Peyer's patch (tissue), 4 donors: ENCODE data around the gene EVL. TPM values are rescaled to one million over a fixed set of nuclear protein-coding genes. Genes with fewer than 3 reads are reported as not detected.

Experiments
- DNase-seq, 3 donors: peaks; one replicate each; pipeline ENCODE4 v3.0.0-alpha.2; 2017 to 2019
- H3K27ac ChIP-seq, 4 donors: fragments of 200-600 bp; sonication (generic); one replicate each; pipeline ENCODE4 v1.5.1; 2016 to 2019
- H3K27me3 ChIP-seq, 2 donors: fragments of 200-600 bp; sonication (generic); one replicate each; pipeline ENCODE4 v1.5.1; 2019
- H3K36me3 ChIP-seq, 3 donors: fragments of 200-600 bp; sonication (generic); one replicate each; pipeline ENCODE4 v1.5.1; 2016 to 2019
- H3K4me1 ChIP-seq, 4 donors: fragments of 200-600 bp; sonication (generic); one replicate each; pipeline ENCODE4 v1.5.1; 2016 to 2019
- H3K4me3 ChIP-seq, 4 donors: fragments of 200-600 bp; sonication (generic); 1 replicate in 3 of 4; 2 replicates in 1 of 4; pipeline ENCODE4 v1.5.1; 2016 to 2019; ENCODE audit warnings: mild to moderate bottlenecking in 1 of 4
- H3K9me3 ChIP-seq, 4 donors: fragments of 200-600 bp; sonication (generic); one replicate each; pipeline ENCODE4 v1.5.1; 2016 to 2019; ENCODE audit warnings: mild to moderate bottlenecking in 1 of 4
- CTCF ChIP-seq, 6 experiments: fragments of 450-650 bp in 4 of 6; fragments of 200-600 bp in 2 of 6; sonication (generic) in 1 of 6; IDR thresholded peaks; one replicate each; pipeline ENCODE4 v1.5.1; 2017 to 2019; ENCODE audit warnings: antibody characterized with exemption in 6 of 6, mild to moderate bottlenecking in 3 of 6, moderate library complexity in 1 of 6
- POLR2A ChIP-seq, 2 donors: fragments of 450-650 bp; IDR thresholded peaks; one replicate each; pipeline ENCODE4 v1.5.1; 2017; ENCODE audit warnings: antibody characterized with exemption in 2 of 2, mild to moderate bottlenecking in 2 of 2, moderate library complexity in 2 of 2
- total RNA-seq, 4 donors: library from RNA; depleted of rRNA; stranded (reverse); fragments of >200 nt; gene quantifications; one replicate each; pipeline ENCODE4 v1.1.0, GENCODE V29; 2016

Gene EVL
- total RNA-seq, 4 donors from 2014 or later, result 44.9 to 409 (median 110) TPM

GRCh38 chr14:100098171-100098570 is 32.9 kb downstream of the EVL start:
- Histone ChIP-seq H3K4me1 (peaks cover 0 to 10% (median 0%) of the 10 kb centered on the region in 4 donors), H3K27me3 (no peaks in the 10 kb centered on the region), H3K4me3 (no peak overlapping the region), H3K9me3 (no peaks in the 10 kb centered on the region), H3K27ac (no peak overlapping the region), H3K36me3 (peaks cover 0 to 11% (median 0%) of the 10 kb centered on the region in 3 donors)
- TF ChIP-seq POLR2A (IDR thresholded peaks at IDR 0.05) (no peak), CTCF (IDR thresholded peaks at IDR 0.05) (no peak)
- DNase-seq, result no peak

GRCh38 chr14:100100032-100100703 is 34.9 kb downstream of the EVL start:
- no peak overlapping the region for H3K4me3 ChIP-seq
- DNase-seq, result peak in 1 of 3 donors; percentile 26
- no peak for TF ChIP-seq CTCF (IDR thresholded peaks at IDR 0.05)
- no peak for TF ChIP-seq POLR2A (IDR thresholded peaks at IDR 0.05)

GRCh38 chr14:100102156-100102785 is 37.0 kb downstream of the EVL start:
- peak overlapping the region in 3 of 4 donors; percentile 42 to 56 (median 42) for H3K27ac ChIP-seq
- no peaks in the 10 kb centered on the region for H3K27me3 ChIP-seq

More at GRCh38 chr14:100100032-100100703, 34.9 kb downstream of the EVL start:
- H3K4me1 ChIP-seq, result peaks cover 0 to 21% (median 3%) of the 10 kb centered on the region in 4 donors
- no peaks in the 10 kb centered on the region for H3K9me3 ChIP-seq
- peaks cover 0 to 11% (median 0%) of the 10 kb centered on the region in 3 donors for H3K36me3 ChIP-seq
- no peaks in the 10 kb centered on the region for H3K27me3 ChIP-seq
- no peak overlapping the region for H3K27ac ChIP-seq

GRCh38 chr14:100103250-100104005 is 38.2 kb downstream of the EVL start:
- Histone ChIP-seq H3K9me3 (no peaks in the 10 kb centered on the region), H3K27ac (peak overlapping the region; percentile 3 to 72 (median 47)), H3K36me3 (no peaks in the 10 kb centered on the region), H3K27me3 (no peaks in the 10 kb centered on the region), H3K4me1 (peaks cover 0 to 46% (median 5%) of the 10 kb centered on the region in 4 donors), H3K4me3 (no peak overlapping the region)
- TF ChIP-seq POLR2A (IDR thresholded peaks at IDR 0.05), result no peak
- no peak for TF ChIP-seq CTCF (IDR thresholded peaks at IDR 0.05)
- peak in 1 of 3 donors; percentile 46 for DNase-seq

More at GRCh38 chr14:100102156-100102785, 37.0 kb downstream of the EVL start:
- no peak for TF ChIP-seq POLR2A (IDR thresholded peaks at IDR 0.05)
- TF ChIP-seq CTCF (IDR thresholded peaks at IDR 0.05), result no peak
- no peak for DNase-seq
- Histone ChIP-seq H3K4me3 (no peak overlapping the region), H3K36me3 (peaks cover 0 to 11% (median 0%) of the 10 kb centered on the region in 3 donors), H3K4me1 (peaks cover 0 to 38% (median 4%) of the 10 kb centered on the region in 4 donors), H3K9me3 (no peaks in the 10 kb centered on the region)

- TF ChIP-seq CTCF (IDR thresholded peaks at IDR 0.05), result no peak
- no peak for TF ChIP-seq POLR2A (IDR thresholded peaks at IDR 0.05)
- peak overlapping the region; percentile 3 to 72 (median 47) for H3K27ac ChIP-seq
Measured at GRCh38 chr14:100104006-100104352, 38.8 kb downstream of the EVL start.

More at GRCh38 chr14:100104006-100104352, 38.8 kb downstream of the EVL start:
- Histone ChIP-seq H3K36me3 (no peaks in the 10 kb centered on the region), H3K4me3 (no peak overlapping the region), H3K9me3 (no peaks in the 10 kb centered on the region), H3K27me3 (no peaks in the 10 kb centered on the region), H3K4me1 (peaks cover 0 to 49% (median 6%) of the 10 kb centered on the region in 4 donors)
- no peak for DNase-seq
